HCT116 (cell line): ENCODE measurements around the gene AASS. TPM values are rescaled to one million over a fixed set of nuclear protein-coding genes. Genes with fewer than 3 reads are reported as not detected.
A peak's percentile ranks its signal among the peaks of the same experiment; 100 is the strongest.

Source experiments
- ATAC-seq: fragments of 200-7000 bp; cut with Tn5 transposase; 2 replicates; pipeline ENCODE4 v1.9.1; 2020; ENCODE audit warnings: mild to moderate bottlenecking, moderate library complexity
- BruUV-seq: library from RNA; stranded (reverse); fragments of 400-500 nt; replicated peaks from 2 replicates; lab custom pipeline; 2021; lab: Mats Ljungman, UMichigan
- CTCF ChIA-PET: fragments of 300-600 bp; sonication (Branson Sonifier 250); formaldehyde crosslinking; loops from one replicate; lab custom pipeline; 2021; ENCODE audit warnings: antibody characterized with exemption; lab: Charles Lee
- POLR2A ChIA-PET: fragments of 300-600, 350-600 bp; sonication (Branson Sonifier 250); formaldehyde crosslinking; loops from one replicate; lab custom pipeline; 2021; ENCODE audit warnings: antibody characterized with exemption; lab: Charles Lee
- RAD21 ChIA-PET, 2 experiments: fragments of 300-600 bp; sonication (Branson Sonifier 250); formaldehyde crosslinking; loops; one replicate each; lab custom pipeline; 2023; ENCODE audit warnings: low total read pairs in 2 of 2; ENCODE audit not compliant: uncharacterized antibody in 2 of 2, unreplicated experiment in 2 of 2, low non-redundant PET in 1 of 2; lab: Charles Lee
- DNase-seq: peaks from one replicate; pipeline ENCODE4 v3.0.0-alpha.2; 2010; ENCODE audit warnings: low read depth, low spot score
- H2AFZ ChIP-seq: fragments of 200-600 bp; shearing (Covaris generic), sonication (generic); 2 replicates; pipeline ENCODE4 v1.6.1; 2017; ENCODE audit warnings: low read depth, mixed run types, mixed read lengths, antibody characterized with exemption, low read length; ENCODE audit not compliant: poor library complexity, severe bottlenecking
- H3K27ac ChIP-seq: 2 replicates; pipeline ENCODE4 v1.5.1; 2012; ENCODE audit warnings: low read depth, low read length
- H3K27me3 ChIP-seq: fragments of 200-600 bp; sonication (generic); 2 replicates; pipeline ENCODE4 v1.6.1; 2016; ENCODE audit warnings: mixed run types, low read length, mixed read lengths; ENCODE audit not compliant: insufficient read depth
- H3K36me3 ChIP-seq, 2 experiments: fragments of 200-500 bp in 1 of 2; fragments of 200-600 bp in 1 of 2; sonication (Bioruptor generic) in 1 of 2; sonication (generic) in 1 of 2; 2 replicates each; pipeline versions ENCODE4 v1.5.1 to v1.6.1; 2014 to 2016; ENCODE audit warnings: low read length in 2 of 2, inconsistent platforms in 1 of 2, mixed read lengths in 1 of 2, mixed run types in 1 of 2; ENCODE audit not compliant: insufficient read depth in 2 of 2, control insufficient read depth in 1 of 2
- H3K4me1 ChIP-seq, 2 experiments: fragments of 200-600 bp in 1 of 2; sonication (generic) in 1 of 2; 2 replicates each; pipeline versions ENCODE4 v1.5.1 to v1.6.1; 2012 to 2017; ENCODE audit warnings: low read length in 2 of 2, inconsistent platforms in 1 of 2, mild to moderate bottlenecking in 1 of 2, mixed read lengths in 1 of 2, mixed run types in 1 of 2, moderate library complexity in 1 of 2; ENCODE audit not compliant: insufficient read depth in 2 of 2, control insufficient read depth in 1 of 2
- H3K4me2 ChIP-seq: fragments of 200-600 bp; sonication (generic); 2 replicates; pipeline ENCODE4 v1.6.1; 2017; ENCODE audit warnings: mixed run types, low read length, mixed read lengths
- H3K4me3 ChIP-seq, 2 experiments: fragments of 200-600 bp in 1 of 2; sonication (generic) in 1 of 2; replicated peaks in 1 of 2; 2 replicates each; pipeline ENCODE4 v1.5.1; 2011 to 2016; ENCODE audit warnings: low read length in 2 of 2, control low read depth in 1 of 2, low read depth in 1 of 2, mild to moderate bottlenecking in 1 of 2, mixed read lengths in 1 of 2, mixed run types in 1 of 2
- H3K79me2 ChIP-seq: fragments of 200-600 bp; sonication (generic); 2 replicates; pipeline ENCODE4 v1.6.1; 2017; ENCODE audit warnings: mild to moderate bottlenecking, mixed run types, low read length, moderate library complexity, mixed read lengths; ENCODE audit not compliant: insufficient read depth
- H3K9ac ChIP-seq: fragments of 200-600 bp; sonication (generic); 2 replicates; pipeline ENCODE4 v1.6.1; 2016; ENCODE audit warnings: low read length, mixed read lengths
- H3K9me2 ChIP-seq: fragments of 200-600 bp; sonication (generic), shearing (Covaris generic); 2 replicates; pipeline ENCODE4 v1.6.1; 2017; ENCODE audit warnings: mixed run types, mild to moderate bottlenecking, moderate library complexity; ENCODE audit not compliant: insufficient read depth
- H3K9me3 ChIP-seq, 2 experiments: fragments of 200-500 bp in 1 of 2; fragments of 200-600 bp in 1 of 2; sonication (Bioruptor generic) in 1 of 2; sonication (generic) in 1 of 2; 2 replicates each; pipeline ENCODE4 v1.6.1; 2014 to 2017; ENCODE audit warnings: low read length in 2 of 2, mixed read lengths in 2 of 2, inconsistent platforms in 1 of 2, low read depth in 1 of 2, mild to moderate bottlenecking in 1 of 2, mixed run types in 1 of 2, moderate library complexity in 1 of 2; ENCODE audit not compliant: control insufficient read depth in 1 of 2, insufficient read depth in 1 of 2
- H4K20me1 ChIP-seq: fragments of 200-600 bp; sonication (generic), shearing (Covaris generic); 2 replicates; pipeline ENCODE4 v1.6.1; 2017; ENCODE audit warnings: mixed run types, mild to moderate bottlenecking, moderate library complexity; ENCODE audit not compliant: insufficient read depth
- CBX3 ChIP-seq: IDR thresholded peaks from 2 replicates; pipeline ENCODE4 v1.6.1; 2012; ENCODE audit warnings: low read depth
- CEBPB ChIP-seq: IDR thresholded peaks from 2 replicates; pipeline ENCODE4 v1.6.1; 2012; ENCODE audit warnings: low read depth
- ELF1 ChIP-seq: IDR thresholded peaks from 2 replicates; pipeline ENCODE4 v1.6.1; 2012; ENCODE audit warnings: low read depth, borderline replicate concordance
- FOSL1 ChIP-seq: IDR thresholded peaks from 2 replicates; pipeline ENCODE4 v1.6.1; 2012; ENCODE audit warnings: low read depth
- JUND ChIP-seq: IDR thresholded peaks from 2 replicates; pipeline ENCODE4 v1.6.1; 2012
- MAX ChIP-seq: IDR thresholded peaks from 2 replicates; pipeline ENCODE4 v1.6.1; 2012
- POLR2A ChIP-seq: IDR thresholded peaks from 2 replicates; pipeline ENCODE4 v1.7.0; 2011; ENCODE audit warnings: borderline replicate concordance; ENCODE audit not compliant: insufficient read depth, insufficient read length; ENCODE audit errors: extremely low read depth
- POLR2AphosphoS5 ChIP-seq: IDR thresholded peaks from 2 replicates; pipeline ENCODE4 v1.6.1; 2011; ENCODE audit warnings: mild to moderate bottlenecking, low read depth, low read length, moderate library complexity
- RAD21 ChIP-seq: IDR thresholded peaks from 2 replicates; pipeline ENCODE4 v1.6.1; 2012; ENCODE audit warnings: low read depth, mild to moderate bottlenecking
- SIN3A ChIP-seq: IDR thresholded peaks from 2 replicates; pipeline ENCODE4 v1.6.1; 2012; ENCODE audit warnings: low read depth
- SRF ChIP-seq: IDR thresholded peaks from 2 replicates; pipeline ENCODE4 v1.6.1; 2012; ENCODE audit warnings: low read depth
- TCF7L2 ChIP-seq: IDR thresholded peaks from 2 replicates; pipeline ENCODE4 v1.7.0; 2011; ENCODE audit warnings: borderline replicate concordance, inconsistent platforms; ENCODE audit not compliant: insufficient read depth, insufficient read length; ENCODE audit errors: extremely low read depth
- YY1 ChIP-seq: IDR thresholded peaks from 2 replicates; pipeline ENCODE4 v1.6.1; 2011; ENCODE audit warnings: low read length, low read depth, moderate library complexity, mild to moderate bottlenecking; ENCODE audit not compliant: insufficient replicate concordance; ENCODE audit errors: extremely low read depth
- ZFX ChIP-seq: fragments of 450-650 bp; IDR thresholded peaks from 2 replicates; pipeline ENCODE4 v1.6.1; 2017
- intact Hi-C: fragments of 100-400 bp; cut with micrococcal nuclease; formaldehyde crosslinking; loops from 2 replicates; pipeline ENCODE4 v1.10.0; 2022
- total RNA-seq: library from RNA; stranded (reverse); gene quantifications from one replicate; pipeline ENCODE4 v1.2.1, GENCODE V29; 2021; ENCODE audit not compliant: unreplicated experiment

The AASS gene
- total RNA-seq, 1 experiment from 2014 or later = 5.1 TPM

- POLR2A ChIA-PET = no interaction called here
Measured at GRCh38 chr7:122140918-122141317, 3.1 kb downstream of the AASS start.

GRCh38 chr7:122137251-122138077, 6.6 kb downstream of the AASS start:
- intact Hi-C loops = no loop called here
- CTCF ChIA-PET = no interaction called here

More at GRCh38 chr7:122140918-122141317, 3.1 kb downstream of the AASS start:
- Histone ChIP-seq H3K4me3 (no peak overlapping the region), H3K36me3 (no peaks in the 10 kb centered on the region), H3K9me2 (no peaks in the 10 kb centered on the region), H3K9ac (no peak overlapping the region), H3K27ac (no peak overlapping the region), H3K4me1 (peaks cover 0 to 23% of the 10 kb centered on the region in 2 experiments; a peak in 1 of 4 replicates), H2AFZ (no peak overlapping the region), H4K20me1 (no peaks in the 10 kb centered on the region), H3K27me3 (no peaks in the 10 kb centered on the region), H3K9me3 (no peaks in the 10 kb centered on the region), H3K4me2 (no peak overlapping the region), H3K79me2 (no peaks in the 10 kb centered on the region)
- intact Hi-C loops = no loop called here
- ChIA-PET RAD21 (no interaction called here), CTCF (no interaction called here)
- no peak for ATAC-seq
- TF ChIP-seq ZFX = no peak
- no peak for TF ChIP-seq RAD21
- no peak for TF ChIP-seq POLR2AphosphoS5
- no peak for TF ChIP-seq SIN3A
- TF ChIP-seq JUND = no peak
- TF ChIP-seq CBX3 = no peak
- TF ChIP-seq MAX = no peak
- no peak for TF ChIP-seq ELF1
- TF ChIP-seq SRF = no peak
- DNase-seq = no peak
- no TSS peak for BruUV-seq

More at GRCh38 chr7:122137251-122138077, 6.6 kb downstream of the AASS start:
- RAD21 ChIA-PET = no interaction called here
- no peak for DNase-seq
- Histone ChIP-seq H3K4me3 (peak overlapping the region; percentile 29 to 51), H3K36me3 (no peaks in the 10 kb centered on the region), H3K4me1 (peaks cover 0 to 13% of the 10 kb centered on the region in 2 experiments; a peak in 1 of 4 replicates), H3K27me3 (no peaks in the 10 kb centered on the region), H3K27ac (no peak overlapping the region), H3K9me3 (no peaks in the 10 kb centered on the region), H2AFZ (no peak overlapping the region), H3K9ac (peak overlapping the region; percentile 41), H3K4me2 (peak overlapping the region; percentile 73), H3K9me2 (no peaks in the 10 kb centered on the region), H3K79me2 (no peaks in the 10 kb centered on the region), H4K20me1 (no peaks in the 10 kb centered on the region)
- POLR2A ChIA-PET = no interaction called here
- TF ChIP-seq CEBPB (no peak), SIN3A (no peak), YY1 (no peak), POLR2A (no peak), MAX (no peak), FOSL1 (no peak), TCF7L2 (no peak)
- ATAC-seq = no peak
- no TSS peak for BruUV-seq
